Stimulated activated naive CD4-positive, alpha-beta T cell (primary cell): ENCODE measurements around the gene CDS1.
"Not testable (repeated sequence)": the region's sequence is repeated elsewhere in the genome, so short reads cannot be mapped to it uniquely, and the experiment has no call there.

Source experiments
- DNase-seq, 6 experiments: peaks; one replicate each; lab custom pipeline; 2025; lab: John Stamatoyannopoulos, UW

CDS1 gene

GRCh38 chr4:84582988-84583875, at the start of gene CDS1:
CDS1 (plus strand) TSS chr4:84583127; CDS start chr4:84583402, 275 bp downstream.
- peak in 4 of 6 experiments; percentile 41 to 90 (median 77) for DNase-seq

- DNase-seq = no peak
These were observed 47.0 kb upstream of the CDS1 start for GRCh38 chr4:84535901-84536300.

- DNase-seq = no peak
These were observed 37.8 kb upstream of the CDS1 start for GRCh38 chr4:84545093-84545492.

- DNase-seq = no peak
These were observed 35.7 kb upstream of the CDS1 start for GRCh38 chr4:84547211-84547610.

GRCh38 chr4:84549191-84549590, 33.7 kb upstream of the CDS1 start:
- DNase-seq = not testable (repeated sequence)

GRCh38 chr4:84562156-84562555, 20.8 kb upstream of the CDS1 start:
- DNase-seq = no peak

- no peak for DNase-seq
These were observed 19.9 kb upstream of the CDS1 start for GRCh38 chr4:84563002-84563401.

GRCh38 chr4:84565951-84566350, 17.0 kb upstream of the CDS1 start:
- DNase-seq = no peak

- DNase-seq = no peak
These were observed 14.4 kb upstream of the CDS1 start for GRCh38 chr4:84568496-84568895.

GRCh38 chr4:84569009-84569408, 13.9 kb upstream of the CDS1 start:
- DNase-seq = no peak

- no peak for DNase-seq
These were observed 9.4 kb upstream of the CDS1 start for GRCh38 chr4:84573385-84574068.

- DNase-seq = no peak
These were observed 8.7 kb upstream of the CDS1 start for GRCh38 chr4:84574069-84574720.

GRCh38 chr4:84578540-84579402, 4.2 kb upstream of the CDS1 start:
- DNase-seq = peak in 1 of 6 experiments; percentile 4

- DNase-seq = no peak
These were observed 3.5 kb upstream of the CDS1 start for GRCh38 chr4:84579403-84579776.

- DNase-seq = peak; percentile 81 to 94 (median 91)
These were observed 482 bp upstream of the CDS1 start for GRCh38 chr4:84582302-84582987.

GRCh38 chr4:84583876-84584380, 1.0 kb downstream of the CDS1 start:
- DNase-seq = peak in 3 of 6 experiments; percentile 5 to 31 (median 9)

- DNase-seq = no peak
These were observed 2.3 kb downstream of the CDS1 start for GRCh38 chr4:84585251-84585650.

- DNase-seq = no peak
These were observed 11.8 kb downstream of the CDS1 start for GRCh38 chr4:84594724-84595123.

GRCh38 chr4:84596826-84597225, 13.9 kb downstream of the CDS1 start:
- no peak for DNase-seq

GRCh38 chr4:84597450-84597849, 14.5 kb downstream of the CDS1 start:
- no peak for DNase-seq

- no peak for DNase-seq
These were observed 23.7 kb downstream of the CDS1 start for GRCh38 chr4:84606645-84607044.
